HFFc6 (cell line): Measurements from ENCODE around the gene NOMO2. TPM values are rescaled to one million over a fixed set of nuclear protein-coding genes. Genes with fewer than 3 reads are reported as not detected.
"Not testable (repeated sequence)": the region's sequence is repeated elsewhere in the genome, so short reads cannot be mapped to it uniquely, and the experiment has no call there.

Source experiments
- DNase-seq: peaks from one replicate; pipeline ENCODE4 v3.0.0-alpha.2; 2018
- H3K27ac Mint-ChIP-seq: 2 replicates; pipeline ENCODE4 v1.8.0; 2020; ENCODE audit warnings: mild to moderate bottlenecking, mixed read lengths
- H3K27me3 Mint-ChIP-seq: 2 replicates; pipeline ENCODE4 v1.8.0; 2021; ENCODE audit warnings: mild to moderate bottlenecking, moderate library complexity, mixed read lengths; ENCODE audit not compliant: insufficient read depth
- H3K36me3 Mint-ChIP-seq: 2 replicates; pipeline ENCODE4 v1.8.0; 2021; ENCODE audit warnings: low read depth, mixed read lengths
- H3K4me1 Mint-ChIP-seq: 2 replicates; pipeline ENCODE4 v1.8.0; 2020; ENCODE audit warnings: low read depth, mixed read lengths
- H3K4me3 Mint-ChIP-seq: 2 replicates; pipeline ENCODE4 v1.8.0; 2020; ENCODE audit warnings: mild to moderate bottlenecking, moderate library complexity, mixed read lengths
- H3K9me3 Mint-ChIP-seq: 2 replicates; pipeline ENCODE4 v1.8.0; 2020; ENCODE audit warnings: mild to moderate bottlenecking, mixed read lengths
- total RNA-seq, 6 experiments: library from RNA; stranded (reverse); fragmentation: NEBNext Ultra II Directional; extraction: Animal tissue kit (Norgen Biotek cat#: 25700); gene quantifications; 2 replicates in 1 of 6; 3 replicates in 5 of 6; pipeline ENCODE4 v1.2.3, GENCODE V29; 2021

The NOMO2 gene
- total RNA-seq, 6 experiments from 2014 or later, result 211 to 262 (median 239) TPM

DNA sequence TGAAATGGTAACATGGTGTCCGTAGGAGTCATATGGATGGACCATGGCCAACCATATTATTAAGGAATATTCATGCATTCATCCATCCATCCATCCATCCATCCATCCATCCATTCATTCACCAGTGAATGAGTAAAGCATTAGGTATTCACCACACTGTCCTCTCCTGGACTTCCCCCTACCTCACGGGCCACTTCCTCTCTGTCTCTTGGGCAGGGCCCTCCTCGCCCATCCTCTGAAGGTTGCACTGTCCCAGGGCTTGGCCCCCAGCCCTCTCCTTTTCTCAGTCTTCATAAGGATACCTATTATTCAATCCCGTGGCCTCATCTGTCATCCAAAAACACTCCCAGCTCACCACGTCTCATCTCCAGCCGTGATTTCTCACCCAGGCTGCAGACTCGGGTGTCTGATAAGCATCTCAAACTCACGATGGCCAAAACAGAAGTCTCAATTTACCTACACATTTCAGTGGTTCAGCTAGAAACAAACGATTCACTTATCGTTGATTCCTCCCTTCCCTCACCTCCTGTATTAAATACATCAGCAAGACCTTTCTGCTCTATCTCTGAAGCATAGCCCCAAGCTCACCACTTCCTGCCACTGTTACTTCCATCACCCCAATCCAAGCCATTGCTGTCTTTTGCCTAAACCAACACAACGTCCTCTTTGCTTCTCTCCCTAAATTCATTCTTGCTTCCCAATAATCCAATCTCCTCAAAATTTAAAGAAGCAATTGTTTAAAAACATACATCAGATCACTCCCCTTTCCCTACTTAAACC, 69.6 kb downstream of the NOMO2 start:
- not testable (repeated sequence) for H3K9me3 Mint-ChIP-seq, H3K36me3 Mint-ChIP-seq, H3K4me3 Mint-ChIP-seq, H3K27me3 Mint-ChIP-seq, H3K4me1 Mint-ChIP-seq, H3K27ac Mint-ChIP-seq, DNase-seq

DNA sequence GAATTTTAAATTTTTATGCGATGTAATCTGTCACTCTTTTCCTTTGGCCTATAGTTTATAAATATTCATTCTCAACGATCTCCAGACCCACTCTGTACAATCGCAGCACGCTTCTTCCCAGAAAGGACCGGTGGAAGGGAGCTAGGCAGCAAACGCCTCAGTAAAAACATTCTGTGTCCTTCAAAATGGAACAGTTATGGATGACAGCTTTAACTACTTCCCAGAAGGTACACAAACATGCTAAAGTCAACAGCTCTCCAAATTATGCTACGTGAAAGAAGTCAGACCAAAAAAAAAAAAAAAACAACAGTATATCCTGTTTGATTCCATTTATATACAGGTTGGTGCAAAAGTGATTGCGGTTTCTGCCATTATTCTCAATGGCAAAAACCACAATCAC, 125.9 kb downstream of the NOMO2 start:
- H3K9me3 Mint-ChIP-seq, H3K4me3 Mint-ChIP-seq, H3K4me1 Mint-ChIP-seq, H3K27me3 Mint-ChIP-seq, DNase-seq, H3K36me3 Mint-ChIP-seq, H3K27ac Mint-ChIP-seq: not testable (repeated sequence)

DNA sequence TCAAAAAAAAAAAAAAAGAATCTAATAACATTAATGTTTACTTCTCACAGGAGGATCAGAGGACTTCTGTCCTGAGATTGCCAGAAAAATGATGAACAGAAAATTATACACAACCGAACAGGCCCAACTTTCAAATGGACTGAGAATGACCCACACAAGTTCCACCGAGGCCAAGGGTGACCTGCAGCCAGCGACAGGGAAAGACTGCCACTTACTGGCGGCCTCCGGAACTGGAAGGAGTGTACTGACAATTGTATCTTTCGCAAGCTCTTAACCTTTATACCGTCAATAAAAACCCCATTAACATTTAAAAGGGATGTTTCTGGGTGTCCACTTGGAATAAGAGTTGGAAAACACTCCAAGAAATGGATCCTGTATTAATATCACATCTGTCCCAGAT, 146.1 kb downstream of the NOMO2 start:
- H3K27ac Mint-ChIP-seq, DNase-seq, H3K36me3 Mint-ChIP-seq, H3K4me1 Mint-ChIP-seq, H3K27me3 Mint-ChIP-seq, H3K4me3 Mint-ChIP-seq, H3K9me3 Mint-ChIP-seq: not testable (repeated sequence)

- not testable (repeated sequence) for H3K36me3 Mint-ChIP-seq, DNase-seq, H3K27me3 Mint-ChIP-seq, H3K4me1 Mint-ChIP-seq, H3K9me3 Mint-ChIP-seq, H3K4me3 Mint-ChIP-seq, H3K27ac Mint-ChIP-seq
Observed at GRCh38 chr16:18409532-18410293, 152.2 kb downstream of the NOMO2 start.

- not testable (repeated sequence) for H3K27ac Mint-ChIP-seq
Observed at GRCh38 chr16:18401851-18402657, 159.8 kb downstream of the NOMO2 start.

DNA sequence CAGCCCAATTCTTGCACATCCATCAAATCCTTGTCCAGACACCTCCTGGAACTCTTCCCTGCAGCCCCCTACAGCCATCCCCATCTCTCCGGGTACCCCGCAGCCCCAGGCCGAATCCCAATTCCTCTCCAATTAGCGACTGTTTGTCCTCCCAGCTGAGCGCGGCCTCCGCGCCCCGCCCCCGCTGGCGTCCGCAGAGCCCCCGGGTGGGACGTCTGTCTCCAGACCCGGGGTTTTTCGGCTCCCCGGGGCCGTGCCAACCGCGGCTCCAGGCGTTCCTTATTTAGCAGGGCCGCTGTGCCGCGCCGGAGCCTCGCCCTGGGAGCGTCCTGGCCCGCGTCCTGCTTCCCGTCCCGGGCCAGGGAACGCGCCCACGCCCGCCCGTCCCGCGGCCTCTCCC, 160.7 kb downstream of the NOMO2 start:
- peak overlapping the region; percentile 75 for H3K4me3 Mint-ChIP-seq
- H3K36me3 Mint-ChIP-seq, H3K9me3 Mint-ChIP-seq, H3K4me1 Mint-ChIP-seq, H3K27ac Mint-ChIP-seq, H3K27me3 Mint-ChIP-seq, DNase-seq: not testable (repeated sequence)

More at GRCh38 chr16:18401851-18402657, 159.8 kb downstream of the NOMO2 start:
- H3K4me1 Mint-ChIP-seq, H3K27me3 Mint-ChIP-seq, DNase-seq, H3K4me3 Mint-ChIP-seq, H3K36me3 Mint-ChIP-seq, H3K9me3 Mint-ChIP-seq: not testable (repeated sequence)

- DNase-seq, H3K9me3 Mint-ChIP-seq, H3K36me3 Mint-ChIP-seq, H3K4me3 Mint-ChIP-seq, H3K27ac Mint-ChIP-seq, H3K4me1 Mint-ChIP-seq, H3K27me3 Mint-ChIP-seq: not testable (repeated sequence)
Observed at GRCh38 chr16:18394363-18394762, 167.5 kb downstream of the NOMO2 start.

- H3K36me3 Mint-ChIP-seq, H3K27me3 Mint-ChIP-seq, DNase-seq, H3K4me1 Mint-ChIP-seq, H3K27ac Mint-ChIP-seq, H3K9me3 Mint-ChIP-seq, H3K4me3 Mint-ChIP-seq: not testable (repeated sequence)
Observed at GRCh38 chr16:18387767-18388166, 174.1 kb downstream of the NOMO2 start.

GRCh38 chr16:18386517-18386916, 175.4 kb downstream of the NOMO2 start:
- not testable (repeated sequence) for H3K27ac Mint-ChIP-seq, DNase-seq, H3K4me1 Mint-ChIP-seq, H3K27me3 Mint-ChIP-seq, H3K9me3 Mint-ChIP-seq, H3K36me3 Mint-ChIP-seq, H3K4me3 Mint-ChIP-seq

GRCh38 chr16:18385285-18385684, 176.6 kb downstream of the NOMO2 start:
- not testable (repeated sequence) for DNase-seq, H3K4me3 Mint-ChIP-seq, H3K36me3 Mint-ChIP-seq, H3K27ac Mint-ChIP-seq, H3K4me1 Mint-ChIP-seq, H3K27me3 Mint-ChIP-seq, H3K9me3 Mint-ChIP-seq

DNA sequence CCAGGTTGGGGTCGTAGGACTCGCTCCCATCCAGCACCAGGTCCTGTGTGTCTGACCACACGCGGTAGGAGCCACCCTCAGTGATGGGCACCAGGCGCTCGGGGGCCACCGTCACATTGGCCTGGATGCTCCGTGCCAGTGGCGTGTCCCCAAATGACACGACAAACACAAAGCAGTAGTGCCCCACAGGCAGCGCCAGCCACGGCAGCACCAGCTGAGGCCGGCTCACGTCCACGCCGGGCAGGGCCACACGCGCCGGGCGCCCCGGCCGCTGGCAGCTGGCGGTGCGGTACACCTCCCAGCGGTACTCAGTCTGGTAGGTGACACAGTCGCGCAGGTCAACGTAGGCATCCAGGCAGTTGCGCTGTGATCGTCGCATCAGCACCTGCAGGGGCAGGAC, 177.0 kb downstream of the NOMO2 start:
- H3K4me1 Mint-ChIP-seq, H3K27ac Mint-ChIP-seq, H3K27me3 Mint-ChIP-seq, DNase-seq, H3K9me3 Mint-ChIP-seq, H3K4me3 Mint-ChIP-seq, H3K36me3 Mint-ChIP-seq: not testable (repeated sequence)

DNA sequence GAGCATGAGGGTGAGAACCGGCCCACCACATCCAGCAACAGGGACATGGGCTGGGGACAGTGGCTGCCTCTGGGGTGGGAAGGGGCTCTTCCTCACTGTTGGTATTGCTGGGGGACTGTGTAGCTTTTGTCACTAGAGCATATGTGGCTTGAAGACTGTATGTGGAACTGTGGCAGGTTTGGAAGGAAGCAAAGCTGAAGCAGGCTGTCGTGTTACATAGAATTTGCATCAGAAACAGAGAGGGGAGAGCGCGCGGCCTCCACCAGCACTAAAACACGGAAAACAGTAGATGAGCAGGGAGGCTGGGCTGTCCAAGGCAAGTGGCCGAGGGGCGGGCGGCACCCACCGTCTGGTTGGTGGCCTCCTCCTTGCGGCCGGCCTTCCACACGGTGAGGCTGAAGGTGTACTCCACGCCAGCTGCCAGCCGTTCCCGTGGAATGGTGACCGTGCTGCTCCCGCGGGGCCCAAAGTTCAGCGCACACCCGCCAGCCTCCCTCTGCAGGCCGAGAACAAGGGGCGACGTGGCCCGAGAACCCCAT, 177.7 kb downstream of the NOMO2 start:
- H3K4me3 Mint-ChIP-seq, H3K27me3 Mint-ChIP-seq, H3K36me3 Mint-ChIP-seq, DNase-seq, H3K4me1 Mint-ChIP-seq, H3K27ac Mint-ChIP-seq, H3K9me3 Mint-ChIP-seq: not testable (repeated sequence)

- H3K27me3 Mint-ChIP-seq, H3K27ac Mint-ChIP-seq, H3K4me1 Mint-ChIP-seq, DNase-seq, H3K36me3 Mint-ChIP-seq, H3K9me3 Mint-ChIP-seq, H3K4me3 Mint-ChIP-seq: not testable (repeated sequence)
Observed at GRCh38 chr16:18382696-18383095, 179.2 kb downstream of the NOMO2 start.
